Measurements from ENCODE around the gene PLVAP. TPM values are rescaled to one million over a fixed set of nuclear protein-coding genes. Genes with fewer than 3 reads are reported as not detected.

PLVAP gene
- total RNA-seq, 4 donors from 2014 or later: 9.1 to 38.3 (median 25.7) TPM

DNA sequence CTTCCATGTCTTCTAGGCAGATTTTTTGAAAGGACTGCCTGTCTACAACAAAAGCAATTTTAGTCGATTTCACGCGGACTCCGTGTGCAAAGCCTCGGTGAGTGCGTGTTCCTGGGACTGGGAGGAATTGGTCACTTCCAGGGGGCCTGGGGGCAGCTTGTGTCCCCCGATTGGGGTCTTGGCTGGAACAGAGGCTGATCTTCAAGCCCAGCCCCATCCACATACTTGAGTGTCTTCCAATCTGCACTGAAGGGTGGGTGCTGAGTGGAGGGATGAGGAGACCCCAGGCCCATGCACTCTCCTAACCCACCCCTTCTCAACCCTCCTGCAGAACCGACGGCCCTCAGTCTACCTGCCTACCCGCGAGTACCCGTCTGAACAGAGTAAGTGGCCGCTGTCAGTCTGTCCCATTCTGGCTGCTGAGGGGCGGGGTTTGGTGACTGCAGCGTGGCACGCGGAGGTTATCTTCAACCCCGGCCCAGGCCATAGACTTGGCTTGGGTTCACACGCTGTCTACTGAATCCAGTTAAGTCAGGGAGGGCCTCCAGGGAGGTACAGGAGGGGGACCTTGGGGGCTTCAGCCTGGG, 63.0 kb downstream of the PLVAP start:
- TF ChIP-seq, protein P1, sequence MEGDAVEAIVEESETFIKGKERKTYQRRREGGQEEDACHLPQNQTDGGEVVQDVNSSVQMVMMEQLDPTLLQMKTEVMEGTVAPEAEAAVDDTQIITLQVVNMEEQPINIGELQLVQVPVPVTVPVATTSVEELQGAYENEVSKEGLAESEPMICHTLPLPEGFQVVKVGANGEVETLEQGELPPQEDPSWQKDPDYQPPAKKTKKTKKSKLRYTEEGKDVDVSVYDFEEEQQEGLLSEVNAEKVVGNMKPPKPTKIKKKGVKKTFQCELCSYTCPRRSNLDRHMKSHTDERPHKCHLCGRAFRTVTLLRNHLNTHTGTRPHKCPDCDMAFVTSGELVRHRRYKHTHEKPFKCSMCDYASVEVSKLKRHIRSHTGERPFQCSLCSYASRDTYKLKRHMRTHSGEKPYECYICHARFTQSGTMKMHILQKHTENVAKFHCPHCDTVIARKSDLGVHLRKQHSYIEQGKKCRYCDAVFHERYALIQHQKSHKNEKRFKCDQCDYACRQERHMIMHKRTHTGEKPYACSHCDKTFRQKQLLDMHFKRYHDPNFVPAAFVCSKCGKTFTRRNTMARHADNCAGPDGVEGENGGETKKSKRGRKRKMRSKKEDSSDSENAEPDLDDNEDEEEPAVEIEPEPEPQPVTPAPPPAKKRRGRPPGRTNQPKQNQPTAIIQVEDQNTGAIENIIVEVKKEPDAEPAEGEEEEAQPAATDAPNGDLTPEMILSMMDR (IDR thresholded peaks at IDR 0.05): no peak
- TF ChIP-seq POLR2A (IDR thresholded peaks at IDR 0.05): no peak

DNA sequence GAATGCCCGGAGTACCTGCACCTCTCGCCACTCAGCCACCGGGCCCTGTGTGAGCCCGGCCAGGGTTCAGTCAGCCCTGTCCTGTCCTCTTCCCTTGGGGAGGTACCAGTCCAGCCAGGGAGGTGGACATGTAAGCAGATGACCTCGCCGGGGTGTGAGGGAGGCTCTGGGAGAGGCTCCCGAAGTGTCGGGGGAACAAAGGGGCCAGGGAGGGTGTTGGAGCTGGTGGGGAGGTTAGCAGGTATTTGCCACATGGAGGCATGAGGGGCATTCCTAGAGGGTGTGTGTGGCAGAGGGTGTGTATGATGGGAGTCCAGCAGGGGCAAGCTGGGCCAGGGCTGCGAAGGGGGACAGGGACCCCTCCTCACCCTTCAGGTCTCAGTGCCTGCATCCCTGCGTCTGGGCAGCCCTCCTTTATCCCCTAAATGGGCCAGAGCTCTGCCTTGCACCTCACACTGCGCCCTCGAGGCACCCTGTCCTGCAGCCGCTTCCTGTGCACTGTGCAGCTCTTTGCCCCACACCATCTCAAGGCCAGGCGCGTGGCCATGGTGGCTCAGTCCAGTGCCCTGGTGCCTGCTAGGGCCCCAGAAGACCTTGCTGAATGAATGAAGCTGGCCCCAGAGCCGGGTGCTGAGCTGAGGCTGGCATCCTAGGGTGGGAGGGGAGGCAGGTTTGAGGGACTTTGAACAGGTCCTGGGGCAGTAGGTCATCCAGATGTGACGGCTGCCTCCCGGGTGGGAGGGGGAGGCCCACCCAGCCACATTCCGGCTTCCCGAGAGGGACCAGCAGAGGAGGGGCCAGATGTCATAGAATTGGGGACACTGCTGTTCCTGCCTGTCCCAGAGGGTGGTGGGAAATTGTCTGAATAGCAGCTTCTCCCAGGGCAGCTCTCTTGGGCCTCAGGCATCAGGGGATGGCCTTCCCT, 64.7 kb downstream of the PLVAP start:
- Histone ChIP-seq H3K36me3 (peaks cover 11 to 51% (median 24%) of the 10 kb centered on the region in 3 donors), H3K4me3 (no peak overlapping the region), H3K9me3 (no peaks in the 10 kb centered on the region), H3K4me1 (peaks cover 24 to 51% (median 31%) of the 10 kb centered on the region in 3 donors), H3K27me3 (no peaks in the 10 kb centered on the region), H3K27ac (no peak overlapping the region)
- WGBS, 2 donors: 65 to 91% methylated on average over 4 to 11 of the region's 20 CpGs
- no peak for TF ChIP-seq POLR2A (IDR thresholded peaks at IDR 0.05)
- TF ChIP-seq, protein P1 (IDR thresholded peaks at IDR 0.05): no peak
- DNase-seq: no peak
- intact Hi-C loops (cut with DNase I): no loop called here

More for the DNA sequence above, 63.0 kb downstream of the PLVAP start:
- Histone ChIP-seq H3K36me3 (peaks cover 11 to 66% (median 27%) of the 10 kb centered on the region in 3 donors), H3K4me3 (no peak overlapping the region), H3K27me3 (no peaks in the 10 kb centered on the region), H3K9me3 (no peaks in the 10 kb centered on the region), H3K27ac (no peak overlapping the region), H3K4me1 (peaks cover 20 to 37% (median 25%) of the 10 kb centered on the region in 3 donors)
- no peak for DNase-seq
- intact Hi-C loops (cut with DNase I): no loop called here
- WGBS, 2 donors: 92 to 93% methylated on average over 3 to 11 of the region's 19 CpGs

DNA sequence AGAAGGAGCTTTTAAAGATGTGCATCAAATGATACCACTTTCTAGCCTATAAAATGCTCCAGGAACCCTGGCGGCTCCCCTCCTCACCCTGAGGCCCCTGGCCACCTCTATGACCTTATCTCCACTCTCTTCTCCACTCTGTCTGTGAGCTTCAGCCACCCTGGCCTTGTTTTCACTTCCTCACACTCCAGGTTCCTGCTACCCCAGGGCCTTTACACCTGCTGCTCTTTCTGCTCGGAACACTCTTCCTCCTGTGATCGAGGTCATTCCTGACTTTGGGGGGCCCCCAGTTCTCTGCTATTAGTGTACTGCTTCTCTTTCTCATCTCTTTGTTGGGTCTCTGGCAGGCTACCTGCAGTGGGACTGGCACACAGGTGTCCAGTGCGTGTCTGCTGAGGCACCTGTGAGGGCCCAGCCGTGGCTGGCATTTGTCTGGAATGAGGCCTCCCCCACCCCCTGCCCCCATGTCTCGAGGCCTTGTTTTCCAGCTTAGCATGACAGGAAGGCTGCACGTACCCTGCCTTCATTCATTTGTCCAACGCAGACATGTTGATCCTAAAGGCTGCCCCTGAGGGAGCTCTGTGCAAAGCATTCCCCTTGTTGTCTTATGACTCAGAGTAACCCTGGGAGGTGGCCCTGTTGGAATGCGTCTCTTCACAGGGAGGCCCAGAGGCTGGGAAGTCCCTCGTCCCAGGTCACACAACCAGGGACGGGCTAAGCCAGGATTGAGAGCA, 65.5 kb downstream of the PLVAP start:
- DNase-seq: no peak
- H3K9me3 ChIP-seq: no peaks in the 10 kb centered on the region
- WGBS, 2 donors: 65% methylated on average over 7 of the region's 11 CpGs
- TF ChIP-seq, protein P1 (IDR thresholded peaks at IDR 0.05): no peak
- no peak for TF ChIP-seq POLR2A (IDR thresholded peaks at IDR 0.05)
- no peak overlapping the region for H3K27ac ChIP-seq
- H3K27me3 ChIP-seq: no peaks in the 10 kb centered on the region
- H3K36me3 ChIP-seq: peaks cover 11 to 46% (median 24%) of the 10 kb centered on the region in 3 donors
- intact Hi-C loops (cut with DNase I): no loop called here
- H3K4me1 ChIP-seq: peaks cover 24 to 55% (median 36%) of the 10 kb centered on the region in 3 donors
- H3K4me3 ChIP-seq: no peak overlapping the region

DNA sequence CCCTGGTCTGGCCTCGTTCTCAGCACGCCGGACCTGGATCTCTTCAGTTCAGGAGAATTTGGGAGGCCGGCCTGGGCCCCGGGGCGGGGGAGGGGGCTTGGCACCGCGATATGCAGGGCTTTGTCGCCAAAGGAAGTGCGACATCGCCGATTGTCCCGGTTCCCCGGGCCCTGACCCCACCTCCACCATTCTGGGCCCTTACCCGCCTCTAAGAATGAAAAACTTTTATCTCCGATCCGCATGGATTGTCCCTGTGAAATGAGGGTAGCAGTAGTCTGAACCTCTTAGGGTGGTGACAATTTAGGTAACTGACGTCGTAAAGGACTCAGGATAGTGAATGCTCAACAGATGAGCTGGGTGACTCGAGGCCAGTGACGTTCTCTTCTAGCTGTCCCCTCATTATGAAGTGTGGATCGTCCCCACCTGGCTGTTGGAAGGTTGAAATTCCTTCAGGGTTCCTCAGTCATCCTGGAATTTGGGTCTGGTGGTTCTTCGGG, 67.1 kb downstream of the PLVAP start:
- WGBS, 2 donors: 4 to 8% methylated on average over 8 to 17 of the region's 23 CpGs
- Histone ChIP-seq H3K27me3 (no peaks in the 10 kb centered on the region), H3K4me3 (peak overlapping the region; percentile 91 to 99 (median 93)), H3K4me1 (peaks cover 24 to 66% (median 42%) of the 10 kb centered on the region in 3 donors), H3K9me3 (no peaks in the 10 kb centered on the region), H3K27ac (peak overlapping the region; percentile 90 to 93 (median 91)), H3K36me3 (peaks cover 11 to 32% (median 15%) of the 10 kb centered on the region in 3 donors)
- TF ChIP-seq POLR2A (IDR thresholded peaks at IDR 0.05): no peak
- TF ChIP-seq, protein P1 (IDR thresholded peaks at IDR 0.05): no peak
- DNase-seq: no peak
- intact Hi-C loops (cut with DNase I): no loop called here
